Measurements from ENCODE around the gene ZNF764.

The ZNF764 gene

DNA sequence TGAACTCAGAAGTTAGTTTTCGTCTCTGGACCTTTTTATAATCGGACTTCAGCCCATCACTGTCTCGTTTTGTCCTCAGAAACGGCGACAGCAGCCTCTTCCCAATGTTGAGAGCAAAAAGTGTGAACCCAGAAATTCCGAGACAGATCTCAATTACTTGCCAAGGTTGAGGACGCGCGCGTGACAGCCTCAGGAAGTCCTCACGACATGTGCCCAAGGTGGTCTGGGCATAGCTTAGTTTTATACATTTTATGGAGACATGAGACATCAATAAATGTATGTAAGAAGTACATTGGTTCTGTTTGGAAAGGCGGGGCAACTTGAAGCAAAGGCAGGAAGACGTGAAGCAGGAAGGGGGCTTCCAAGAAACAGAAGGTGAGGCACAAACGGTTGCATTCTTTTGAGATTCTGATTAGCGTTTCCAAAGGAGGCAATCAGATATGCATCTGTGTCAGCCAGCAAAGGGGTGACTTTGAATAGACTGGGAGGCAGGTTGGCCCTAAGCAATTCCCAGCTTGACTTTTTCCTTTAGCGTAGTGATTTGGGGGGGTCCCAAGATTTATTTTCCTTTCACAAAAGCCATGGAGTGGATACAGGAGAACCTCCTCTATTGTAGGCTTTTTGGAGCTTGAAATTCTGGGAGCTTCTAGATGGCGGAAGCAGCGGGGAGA is 22.9 kb downstream of the ZNF764 start:
- Histone ChIP-seq H3K36me3 (ENCODE audit: low read length) (no peaks in the 10 kb centered on the region), H3K79me2 (ENCODE audit: insufficient read depth, low read length) (peaks cover 4% of the 10 kb centered on the region; the same call in 1 of the 2 replicates), H3K4me3 (ENCODE audit: insufficient read depth, low read length, poor library complexity, severe bottlenecking) (peak overlapping the region; percentile 76), H3K4me2 (ENCODE audit: low read depth, low read length, poor library complexity, severe bottlenecking) (peak overlapping the region; percentile 95), H2AFZ (ENCODE audit: low read depth, low read length, severe bottlenecking) (peak overlapping the region; percentile 84), H3F3A (ENCODE audit: insufficient read depth) (peaks cover 16% of the 10 kb centered on the region), H3K9me2 (replicated peaks; ENCODE audit: insufficient read depth, low read length) (no peaks in the 10 kb centered on the region), H3K27ac (ENCODE audit: low read depth, low read length) (peak overlapping the region; percentile 82), H4K20me1 (ENCODE audit: low read depth, low read length) (no peaks in the 10 kb centered on the region), H3K9me3 (ENCODE audit: insufficient read depth, low read length) (no peaks in the 10 kb centered on the region), H3K27me3 (ENCODE audit: low read length) (no peaks in the 10 kb centered on the region), H3K9ac (ENCODE audit: low read length) (peak overlapping the region; percentile 79)
- TF ChIP-seq EZH2phosphoT487 (conservative IDR thresholded peaks at IDR 0.05; ENCODE audit: low read length) (no peak), CTCF (IDR thresholded peaks at IDR 0.05; ENCODE audit: insufficient read depth, low read length, poor library complexity, severe bottlenecking) (no peak)

GRCh38 chr16:30534368-30535105 is 23.6 kb downstream of the ZNF764 start, which contains the start of gene ZNF747:
Gene ZNF747, minus strand, starts transcription at chr16:30534858. Its CDS starts 179 bp downstream, at chr16:30534679.
- H2AFZ ChIP-seq (ENCODE audit: low read depth, low read length, severe bottlenecking), result peak within 1 kb of the TSS; percentile 84
- H3K27me3 ChIP-seq (ENCODE audit: low read length), result no peaks in the 10 kb centered on the region
- peak within 1 kb of the TSS; percentile 82 for H3K27ac ChIP-seq (ENCODE audit: low read depth, low read length)
- peak within 1 kb of the TSS; percentile 76 for H3K4me3 ChIP-seq (ENCODE audit: insufficient read depth, low read length, poor library complexity, severe bottlenecking)
- H3K9me2 ChIP-seq (replicated peaks; ENCODE audit: insufficient read depth, low read length), result no peaks in the 10 kb centered on the region
- no peak for TF ChIP-seq EZH2phosphoT487 (conservative IDR thresholded peaks at IDR 0.05; ENCODE audit: low read length)
- TF ChIP-seq CTCF (IDR thresholded peaks at IDR 0.05; ENCODE audit: insufficient read depth, low read length, poor library complexity, severe bottlenecking), result no peak
- peaks cover 4% of the 10 kb centered on the region; the same call in 1 of the 2 replicates for H3K79me2 ChIP-seq (ENCODE audit: insufficient read depth, low read length)
- no peaks in the 10 kb centered on the region for H3K9me3 ChIP-seq (ENCODE audit: insufficient read depth, low read length)
- peak within 1 kb of the TSS; percentile 79 for H3K9ac ChIP-seq (ENCODE audit: low read length)
- H3F3A ChIP-seq (ENCODE audit: insufficient read depth), result peaks cover 16% of the 10 kb centered on the region
- H3K36me3 ChIP-seq (ENCODE audit: low read length), result no peaks in the 10 kb centered on the region
- H3K4me2 ChIP-seq (ENCODE audit: low read depth, low read length, poor library complexity, severe bottlenecking), result peak within 1 kb of the TSS; percentile 95
- no peaks in the 10 kb centered on the region for H4K20me1 ChIP-seq (ENCODE audit: low read depth, low read length)

DNA sequence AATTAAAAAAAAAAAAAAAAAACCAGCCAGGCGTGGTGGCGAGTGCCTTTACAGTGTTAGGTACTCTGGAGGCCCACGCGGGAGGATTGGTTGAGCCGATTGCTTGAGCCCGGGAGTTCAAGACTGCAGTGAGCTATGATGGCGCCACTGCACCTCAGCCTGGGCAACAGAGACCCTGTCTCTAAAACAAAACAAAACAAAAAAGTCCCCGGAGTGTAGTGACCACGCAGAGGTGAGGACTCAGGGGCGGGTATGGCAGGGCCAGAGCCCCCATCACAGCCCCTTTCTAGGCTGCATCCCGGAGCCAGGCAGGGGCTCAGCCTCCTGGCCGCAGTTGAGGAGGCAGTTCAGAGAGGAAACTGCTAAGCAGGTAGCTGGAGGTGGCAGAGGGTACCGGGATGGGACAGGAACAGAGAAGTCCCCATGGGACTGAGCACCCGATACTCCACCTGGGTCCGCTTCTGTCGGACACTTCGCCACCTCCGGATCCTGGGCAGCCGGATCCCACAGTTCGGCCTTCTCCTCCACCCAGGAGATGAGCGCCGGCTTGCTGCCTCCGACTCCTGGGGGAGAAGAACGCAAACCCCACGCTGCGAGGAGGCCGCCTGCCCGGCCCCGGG is 24.3 kb downstream of the ZNF764 start:
- Histone ChIP-seq H3K36me3 (ENCODE audit: low read length) (no peaks in the 10 kb centered on the region), H3K9ac (ENCODE audit: low read length) (peak overlapping the region; percentile 79), H2AFZ (ENCODE audit: low read depth, low read length, severe bottlenecking) (peak overlapping the region; percentile 66), H3K4me3 (ENCODE audit: insufficient read depth, low read length, poor library complexity, severe bottlenecking) (peak overlapping the region; percentile 76), H3F3A (ENCODE audit: insufficient read depth) (peaks cover 16% of the 10 kb centered on the region), H3K79me2 (ENCODE audit: insufficient read depth, low read length) (peaks cover 4% of the 10 kb centered on the region; the same call in 1 of the 2 replicates), H4K20me1 (ENCODE audit: low read depth, low read length) (no peaks in the 10 kb centered on the region), H3K9me2 (replicated peaks; ENCODE audit: insufficient read depth, low read length) (no peaks in the 10 kb centered on the region), H3K27me3 (ENCODE audit: low read length) (no peaks in the 10 kb centered on the region), H3K9me3 (ENCODE audit: insufficient read depth, low read length) (no peaks in the 10 kb centered on the region), H3K4me2 (ENCODE audit: low read depth, low read length, poor library complexity, severe bottlenecking) (peak overlapping the region; percentile 95), H3K27ac (ENCODE audit: low read depth, low read length) (peak overlapping the region; percentile 82)
- no peak for TF ChIP-seq CTCF (IDR thresholded peaks at IDR 0.05; ENCODE audit: insufficient read depth, low read length, poor library complexity, severe bottlenecking)
